Fibroblast of mammary gland (primary cell): Measurements from ENCODE around the gene MRE11.

Experiments
- DNase-seq: peaks from one replicate; pipeline ENCODE4 v3.0.0-alpha.2; 2010; ENCODE audit warnings: low read depth
- H3K4me3 ChIP-seq: 2 replicates; pipeline ENCODE4 v1.5.1; 2011; ENCODE audit warnings: low read depth, mild to moderate bottlenecking, low read length, moderate library complexity; ENCODE audit not compliant: control insufficient read depth
- CTCF ChIP-seq: conservative IDR thresholded peaks from 2 replicates; pipeline ENCODE4 v1.5.1; 2011; ENCODE audit warnings: low read depth, low read length, inconsistent platforms; ENCODE audit not compliant: control insufficient read depth, insufficient read depth

The MRE11 gene

GRCh38 chr11:94405062-94405833 is 88.4 kb downstream of the MRE11 start:
- TF ChIP-seq CTCF = no peak
- DNase-seq = no peak

GRCh38 chr11:94402355-94402754 is 91.3 kb downstream of the MRE11 start:
- TF ChIP-seq CTCF = no peak
- DNase-seq = no peak
- H3K4me3 ChIP-seq = no peak overlapping the region

More at GRCh38 chr11:94405062-94405833, 88.4 kb downstream of the MRE11 start:
- no peak overlapping the region for H3K4me3 ChIP-seq

GRCh38 chr11:94401773-94402265 is 91.8 kb downstream of the MRE11 start:
- TF ChIP-seq CTCF = no peak
- DNase-seq = no peak
- peak overlapping the region; percentile 16 for H3K4me3 ChIP-seq

GRCh38 chr11:94400839-94401772 is 92.5 kb downstream of the MRE11 start, which contains the start of gene GPR83:
TSS of gene GPR83 (minus strand) at chr11:94401419. CDS start at chr11:94401247, 172 bp downstream.
- peak within 1 kb of the TSS; percentile 16 for H3K4me3 ChIP-seq
- no peak for TF ChIP-seq CTCF
- no peak for DNase-seq

GRCh38 chr11:94400457-94400838 is 93.2 kb downstream of the MRE11 start:
- TF ChIP-seq CTCF = no peak
- no peak for DNase-seq
- no peak overlapping the region for H3K4me3 ChIP-seq

- no peak overlapping the region for H3K4me3 ChIP-seq
- TF ChIP-seq CTCF = no peak
- DNase-seq = no peak
Measured at GRCh38 chr11:94400050-94400449, 93.6 kb downstream of the MRE11 start.
